Esophagus muscularis mucosa (tissue), 4 donors: Measurements from ENCODE around the gene GNMT.

Source experiments
- EP300 ChIP-seq: sonication (generic); formaldehyde crosslinking; IDR thresholded peaks from one replicate; pipeline ENCODE4 v1.6.1; 2017; ENCODE audit warnings: antibody characterized with exemption
- POLR2A ChIP-seq: fragments of 450-650 bp; IDR thresholded peaks from one replicate; pipeline ENCODE4 v1.6.1; 2017; ENCODE audit warnings: antibody characterized with exemption, moderate library complexity, mild to moderate bottlenecking, low read depth
- TF ChIP-seq, protein P1 (sequence below), 3 experiments: fragments of 200-600 bp in 2 of 3; fragments of 450-650 bp in 1 of 3; sonication (generic) in 2 of 3; IDR thresholded peaks; one replicate each; pipeline ENCODE4 v1.5.1; 2017 to 2019; ENCODE audit warnings: antibody characterized with exemption in 3 of 3, mild to moderate bottlenecking in 2 of 3, moderate library complexity in 1 of 3

GRCh38 chr6:42940493-42941045 lies 20.0 kb upstream of the GNMT start:
- TF ChIP-seq, protein P1, sequence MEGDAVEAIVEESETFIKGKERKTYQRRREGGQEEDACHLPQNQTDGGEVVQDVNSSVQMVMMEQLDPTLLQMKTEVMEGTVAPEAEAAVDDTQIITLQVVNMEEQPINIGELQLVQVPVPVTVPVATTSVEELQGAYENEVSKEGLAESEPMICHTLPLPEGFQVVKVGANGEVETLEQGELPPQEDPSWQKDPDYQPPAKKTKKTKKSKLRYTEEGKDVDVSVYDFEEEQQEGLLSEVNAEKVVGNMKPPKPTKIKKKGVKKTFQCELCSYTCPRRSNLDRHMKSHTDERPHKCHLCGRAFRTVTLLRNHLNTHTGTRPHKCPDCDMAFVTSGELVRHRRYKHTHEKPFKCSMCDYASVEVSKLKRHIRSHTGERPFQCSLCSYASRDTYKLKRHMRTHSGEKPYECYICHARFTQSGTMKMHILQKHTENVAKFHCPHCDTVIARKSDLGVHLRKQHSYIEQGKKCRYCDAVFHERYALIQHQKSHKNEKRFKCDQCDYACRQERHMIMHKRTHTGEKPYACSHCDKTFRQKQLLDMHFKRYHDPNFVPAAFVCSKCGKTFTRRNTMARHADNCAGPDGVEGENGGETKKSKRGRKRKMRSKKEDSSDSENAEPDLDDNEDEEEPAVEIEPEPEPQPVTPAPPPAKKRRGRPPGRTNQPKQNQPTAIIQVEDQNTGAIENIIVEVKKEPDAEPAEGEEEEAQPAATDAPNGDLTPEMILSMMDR (IDR thresholded peaks at IDR 0.05) = no peak
- no peak for TF ChIP-seq EP300
- TF ChIP-seq POLR2A = no peak
